HTR-8/SVneo (cell line): ENCODE results near the gene AGPS.
"Not testable (repeated sequence)": the region's sequence is repeated elsewhere in the genome, so short reads cannot be mapped to it uniquely, and the experiment has no call there.

ENCODE experiments used
- DNase-seq: peaks from one replicate; pipeline ENCODE4 v3.0.0; 2011; ENCODE audit warnings: low spot score, mixed read lengths; ENCODE audit not compliant: insufficient read length
- FAIRE-seq: peaks from 2 replicates; lab custom pipeline; 2011; peaks lifted over from hg19 to GRCh38; lab: Jason Lieb, UNC

Gene AGPS

DNA sequence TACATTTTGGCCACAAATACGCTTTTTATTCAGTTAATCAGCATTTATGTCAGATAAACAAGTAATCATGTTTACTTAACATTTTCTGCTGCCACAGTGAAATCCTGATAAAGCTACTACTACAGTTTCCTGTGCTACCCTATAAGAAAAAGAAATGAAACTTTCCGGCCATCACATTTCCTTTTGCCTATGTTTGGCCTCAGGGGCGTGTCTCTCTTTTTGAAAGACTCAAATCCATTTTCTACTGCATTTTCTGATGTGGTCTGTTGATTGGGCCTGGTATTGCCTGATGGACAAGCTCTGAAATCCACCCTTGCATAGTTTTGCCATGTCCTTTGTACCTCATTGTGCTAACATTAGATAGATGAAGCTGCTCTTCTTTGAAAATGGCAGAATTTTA is 152.6 kb downstream of the AGPS start:
- FAIRE-seq, result no peak
- DNase-seq, result no peak

GRCh38 chr2:177545981-177546585 is 153.5 kb downstream of the AGPS start:
- FAIRE-seq, result no peak

DNA sequence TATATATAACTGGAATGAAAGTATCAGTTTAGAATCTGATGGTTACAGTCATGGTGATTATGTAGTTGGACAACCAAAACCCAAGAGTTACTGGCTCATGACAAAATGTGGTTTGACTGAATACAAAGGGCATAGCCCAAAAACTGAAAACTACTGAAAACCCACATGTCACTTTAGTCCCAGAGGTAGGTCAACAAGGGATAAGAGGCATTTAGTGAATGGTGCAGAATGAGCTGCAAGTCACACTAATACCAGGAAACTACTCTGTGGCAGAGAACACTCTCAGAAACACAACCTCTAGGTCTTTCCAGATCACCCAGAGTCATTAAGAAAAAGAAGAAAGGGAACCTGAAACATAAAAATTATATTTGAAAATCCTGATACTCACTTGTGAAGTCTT is 154.5 kb downstream of the AGPS start:
- FAIRE-seq (no peak), DNase-seq (no peak)

More at GRCh38 chr2:177545981-177546585, 153.5 kb downstream of the AGPS start:
- no peak for DNase-seq

DNA sequence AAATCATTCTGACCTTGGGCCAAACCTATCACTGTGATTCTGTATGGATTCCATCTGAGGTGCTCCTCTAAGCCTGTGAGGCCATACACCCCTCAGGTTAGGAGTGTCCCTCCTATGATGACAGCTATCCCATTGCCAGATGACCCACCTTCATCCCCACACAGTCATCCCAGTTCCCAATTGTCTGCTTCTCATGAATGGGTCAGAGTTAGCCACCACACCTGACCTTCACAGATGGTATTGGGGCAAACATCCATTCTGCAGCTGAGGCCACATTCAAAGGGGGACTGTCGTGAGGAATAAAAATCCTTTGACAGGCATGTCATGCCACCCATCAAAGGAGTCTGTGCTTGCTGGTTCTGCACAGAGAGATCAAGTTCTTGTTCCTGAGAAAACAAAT is 155.2 kb downstream of the AGPS start:
- DNase-seq, result no peak
- no peak for FAIRE-seq

DNA sequence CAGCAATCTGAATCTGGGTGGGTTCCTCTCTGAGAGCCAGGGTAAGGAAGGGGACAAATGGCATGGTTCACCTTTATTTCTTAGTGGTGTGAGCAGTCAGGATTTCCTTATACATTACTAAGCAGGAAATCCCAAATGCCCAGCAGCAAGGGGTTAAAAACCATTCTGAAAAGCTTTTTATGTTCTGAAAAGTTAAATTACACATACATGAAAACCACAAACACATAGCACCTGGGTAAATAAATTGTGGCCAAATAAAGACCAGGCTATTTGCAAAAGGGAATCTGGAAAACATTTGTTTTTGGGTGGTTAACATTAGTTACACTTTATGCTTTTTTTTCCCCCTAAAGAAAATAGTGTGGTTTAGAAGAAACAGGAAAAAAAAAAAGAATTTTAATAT is 156.1 kb downstream of the AGPS start:
- DNase-seq (no peak), FAIRE-seq (no peak)

- no peak for FAIRE-seq
- DNase-seq, result no peak
Measured at GRCh38 chr2:177549171-177549570, 156.6 kb downstream of the AGPS start.

DNA sequence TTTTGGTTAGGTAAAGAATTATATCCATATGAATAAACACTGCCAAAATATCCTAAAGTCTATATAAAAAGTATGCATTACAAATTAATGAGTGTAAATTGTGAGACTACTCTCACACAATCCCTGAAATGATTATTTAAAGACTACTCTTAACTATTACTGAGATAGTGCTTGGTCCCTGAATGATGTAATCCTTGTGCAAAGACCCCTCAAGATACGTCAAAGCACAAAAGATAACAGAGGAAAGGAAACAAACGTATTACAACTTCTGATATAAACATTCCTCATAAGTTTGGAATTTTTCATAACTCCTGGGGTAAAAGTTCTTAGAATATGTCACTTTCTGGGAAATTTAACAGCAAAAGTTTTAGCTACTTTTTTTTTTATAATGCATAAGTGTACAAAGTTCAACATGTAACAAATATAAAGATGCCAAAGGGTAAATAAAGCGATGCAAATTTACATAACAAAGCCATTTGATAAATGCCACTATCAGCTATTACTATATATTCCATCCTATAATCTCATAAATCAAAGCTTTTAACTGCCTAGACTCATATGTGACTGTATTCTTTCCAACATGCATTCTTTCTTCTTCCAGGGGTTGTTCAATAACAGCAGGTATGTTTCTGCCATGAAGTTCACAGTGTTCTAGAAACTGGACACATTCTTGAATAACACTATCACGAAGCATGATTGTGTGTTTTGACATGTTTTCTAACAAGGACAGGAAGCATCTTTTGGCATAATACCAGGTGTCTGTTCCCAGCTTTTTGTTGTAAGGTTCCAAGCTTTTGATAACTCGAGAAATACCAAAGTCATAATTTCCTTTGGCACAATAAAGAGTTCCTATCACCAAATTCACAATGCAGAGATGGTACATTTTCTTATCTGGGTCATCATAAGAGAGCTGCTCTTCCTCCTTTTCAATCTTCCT is 158.0 kb downstream of the AGPS start:
- FAIRE-seq, result no peak

DNA sequence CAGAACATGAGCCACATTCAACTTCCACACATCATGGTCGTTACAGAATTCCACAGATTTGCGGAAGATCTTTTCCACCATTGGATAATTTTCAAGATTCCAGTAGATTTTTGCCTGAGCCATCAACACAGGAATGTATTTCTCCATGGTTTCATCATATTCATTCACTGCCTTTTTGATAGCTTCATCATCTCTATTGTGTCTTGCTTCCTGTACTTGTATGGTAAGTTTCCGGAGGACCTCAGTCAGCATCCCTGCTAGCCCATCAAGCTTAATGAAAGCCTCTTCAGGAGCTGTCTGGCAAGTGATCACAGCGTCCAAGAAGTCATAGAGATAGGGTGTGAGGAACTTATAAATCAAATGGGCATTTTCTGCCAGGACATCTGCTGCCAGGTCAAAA is 158.8 kb downstream of the AGPS start:
- FAIRE-seq, DNase-seq: not testable (repeated sequence)

More for the DNA sequence above, 158.0 kb downstream of the AGPS start:
- no peak for DNase-seq

DNA sequence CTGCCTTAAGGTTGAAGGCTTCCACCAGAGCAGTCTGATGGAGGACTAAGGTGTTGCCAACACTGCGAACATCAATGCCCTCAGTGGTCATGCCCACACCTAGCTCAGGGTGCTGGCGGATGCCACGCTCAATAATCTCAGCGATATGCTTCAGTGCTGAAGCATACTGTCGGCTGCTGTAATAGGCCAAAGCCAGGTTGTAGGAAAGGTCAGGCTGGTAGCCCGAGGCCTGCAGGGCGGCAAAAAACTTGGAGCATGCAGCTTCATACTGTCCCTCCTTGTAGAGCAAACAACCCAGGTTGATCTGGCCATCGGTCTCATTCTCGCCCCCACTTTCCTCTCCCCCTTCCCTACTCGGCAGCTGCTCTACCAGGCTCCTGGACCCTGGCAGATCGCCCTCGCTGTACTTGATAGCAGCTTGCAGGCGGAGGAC is 159.4 kb downstream of the AGPS start:
- DNase-seq, result no peak

GRCh38 chr2:177552422-177553175 is 160.0 kb downstream of the AGPS start:
- DNase-seq (peak; percentile 90), FAIRE-seq (peak; percentile 69)

More for the DNA sequence above, 159.4 kb downstream of the AGPS start:
- FAIRE-seq, result no peak

DNA sequence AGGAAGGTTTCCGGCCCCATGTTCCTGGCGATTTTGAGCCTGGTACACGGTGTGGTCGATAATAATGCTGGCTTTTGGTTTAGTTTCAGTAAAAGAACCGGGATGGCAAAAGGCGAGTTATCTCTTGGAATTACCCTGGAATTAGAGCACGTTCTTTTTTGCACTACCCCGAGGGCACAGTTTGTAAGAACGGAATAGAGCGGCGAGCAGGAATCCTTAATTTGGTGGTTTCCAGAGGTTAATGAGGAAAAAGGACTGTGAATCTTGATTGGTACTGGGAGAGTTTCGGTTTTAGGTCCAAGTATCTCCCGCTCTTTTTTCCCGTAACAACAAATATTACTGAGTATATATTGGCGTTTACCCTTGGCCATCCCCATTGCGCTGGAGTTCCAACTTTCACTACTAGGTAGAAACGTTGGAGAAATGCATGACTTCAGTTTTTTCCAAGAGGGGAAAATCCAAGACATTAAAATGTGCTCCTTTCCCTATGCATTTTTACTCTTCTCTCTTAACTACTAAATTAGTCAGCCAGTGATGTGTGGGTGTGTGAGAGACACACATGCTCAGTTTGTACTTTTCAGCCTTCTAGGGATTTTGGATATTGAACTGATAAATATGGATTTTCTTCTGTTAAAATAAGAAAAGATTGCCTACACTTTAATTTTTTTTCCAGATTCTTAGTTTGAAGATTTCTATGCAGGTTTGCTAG is 160.8 kb downstream of the AGPS start:
- DNase-seq (no peak), FAIRE-seq (no peak)

DNA sequence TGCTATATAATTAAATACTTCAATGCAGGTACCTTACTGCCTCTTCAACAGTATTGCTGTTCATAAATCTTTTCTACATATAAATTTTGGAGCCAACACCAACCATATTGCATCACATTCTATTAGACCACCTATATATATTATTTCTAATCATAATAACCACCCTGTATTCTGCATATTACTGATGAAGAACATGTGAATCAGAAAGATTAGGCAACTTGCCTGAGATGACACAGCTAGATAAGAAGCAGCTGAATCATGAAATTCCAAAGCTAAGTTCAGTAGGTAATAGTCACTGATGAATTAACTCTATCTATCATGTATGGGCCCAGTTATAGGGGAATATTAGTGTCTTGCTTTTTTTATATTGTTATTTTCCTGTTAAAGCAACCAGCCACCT is 161.8 kb downstream of the AGPS start:
- FAIRE-seq, result no peak
- no peak for DNase-seq

GRCh38 chr2:177556153-177556552 is 163.6 kb downstream of the AGPS start:
- FAIRE-seq (no peak), DNase-seq (no peak)

- FAIRE-seq, result no peak
- no peak for DNase-seq
Measured at GRCh38 chr2:177557794-177558193, 165.2 kb downstream of the AGPS start.

DNA sequence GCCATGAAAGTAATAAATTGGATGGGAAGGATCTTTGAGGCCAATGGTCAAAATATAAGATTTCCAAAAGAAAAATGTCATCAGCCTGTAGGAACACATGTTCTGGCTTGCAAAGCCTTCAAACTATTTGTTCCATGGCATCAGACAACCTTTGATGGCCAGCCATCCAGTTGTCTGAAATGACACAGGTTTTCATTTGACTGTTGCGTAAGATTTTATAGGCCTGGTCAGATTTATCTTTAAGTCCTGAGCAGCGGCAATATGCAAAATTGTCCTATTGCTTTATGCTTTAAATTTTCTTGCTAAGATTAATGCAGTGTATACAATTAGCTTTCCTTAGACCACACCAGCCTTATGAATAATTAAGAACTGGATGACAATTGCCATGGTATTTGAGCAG is 167.1 kb downstream of the AGPS start:
- FAIRE-seq (no peak), DNase-seq (no peak)

DNA sequence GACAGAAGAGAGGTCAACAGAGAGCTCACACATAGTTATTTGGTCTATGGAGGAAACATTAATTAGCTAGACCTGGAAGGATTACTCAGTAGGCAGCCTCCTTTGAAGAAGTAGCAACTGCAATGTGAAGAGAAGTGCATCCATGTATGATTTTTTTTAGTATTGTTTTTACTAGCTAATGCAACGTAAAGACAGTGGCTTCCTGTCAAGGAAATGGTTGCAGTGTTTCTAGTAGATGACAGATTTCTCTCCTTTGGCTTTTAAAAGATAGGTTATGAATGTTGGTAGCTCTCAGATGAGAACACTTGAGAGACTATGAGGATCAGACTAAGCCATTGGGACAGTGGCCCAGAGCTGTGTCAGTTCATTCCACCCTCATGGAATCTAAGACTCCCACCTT is 175.8 kb downstream of the AGPS start:
- DNase-seq (no peak), FAIRE-seq (no peak)

DNA sequence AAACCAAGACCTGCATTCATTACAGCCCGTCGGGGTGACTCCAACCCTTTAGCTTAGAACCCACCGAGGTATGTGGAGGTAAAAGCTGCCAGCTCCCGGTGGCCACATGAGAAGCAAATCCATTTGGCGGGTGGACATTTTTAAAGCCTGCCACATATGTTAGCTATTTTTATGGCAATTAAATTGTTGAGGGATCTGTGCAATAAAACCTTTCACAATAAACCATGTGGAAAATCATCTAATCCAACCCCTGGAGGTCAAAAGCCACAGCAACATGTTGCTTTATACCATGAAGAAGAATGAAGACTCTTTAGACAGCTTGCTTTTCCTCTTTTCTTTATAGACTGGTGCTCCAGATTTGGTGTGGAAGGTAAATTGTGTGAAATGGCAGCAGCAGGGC is 176.3 kb downstream of the AGPS start:
- no peak for FAIRE-seq
- DNase-seq, result no peak

DNA sequence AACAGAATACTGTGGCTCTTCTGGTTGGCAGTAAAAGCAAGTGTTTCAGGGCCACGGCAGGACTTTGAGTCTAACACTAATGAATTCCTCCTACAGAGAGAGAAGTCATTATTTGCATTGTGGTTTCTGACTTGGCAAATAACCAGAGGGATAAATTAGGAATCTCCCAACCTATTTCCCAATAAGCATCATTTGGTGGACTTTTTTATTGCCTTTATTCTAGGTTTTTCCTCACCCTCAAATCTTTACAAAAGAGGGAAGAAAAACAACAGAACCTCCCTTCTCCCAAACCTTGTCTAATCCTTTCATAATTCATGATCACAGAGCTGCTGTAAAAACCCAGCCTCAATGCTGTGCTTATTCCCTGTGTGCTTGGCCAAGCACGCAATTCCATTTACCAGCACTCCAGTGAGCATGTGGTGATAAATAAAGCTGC is 179.7 kb downstream of the AGPS start:
- DNase-seq (no peak), FAIRE-seq (no peak)

DNA sequence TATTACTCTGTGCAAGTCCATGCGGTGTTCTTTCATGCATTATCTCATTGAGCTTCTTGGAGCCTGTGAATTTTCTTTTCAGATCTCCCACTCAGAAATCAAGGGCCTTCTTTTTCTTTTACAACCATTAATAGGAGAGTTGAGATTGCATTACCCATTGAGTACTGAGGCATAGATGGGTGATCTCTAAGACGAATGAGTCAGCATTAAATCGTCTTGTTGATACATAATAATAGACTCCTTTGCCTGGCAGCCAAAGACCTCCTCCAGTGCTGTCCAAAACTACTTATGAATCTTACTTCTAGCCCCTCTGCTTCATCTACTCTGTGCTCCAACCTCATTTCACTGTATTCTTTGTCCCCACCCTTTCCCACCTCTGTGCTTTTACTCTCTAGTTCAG is 180.5 kb downstream of the AGPS start:
- DNase-seq (no peak), FAIRE-seq (no peak)

DNA sequence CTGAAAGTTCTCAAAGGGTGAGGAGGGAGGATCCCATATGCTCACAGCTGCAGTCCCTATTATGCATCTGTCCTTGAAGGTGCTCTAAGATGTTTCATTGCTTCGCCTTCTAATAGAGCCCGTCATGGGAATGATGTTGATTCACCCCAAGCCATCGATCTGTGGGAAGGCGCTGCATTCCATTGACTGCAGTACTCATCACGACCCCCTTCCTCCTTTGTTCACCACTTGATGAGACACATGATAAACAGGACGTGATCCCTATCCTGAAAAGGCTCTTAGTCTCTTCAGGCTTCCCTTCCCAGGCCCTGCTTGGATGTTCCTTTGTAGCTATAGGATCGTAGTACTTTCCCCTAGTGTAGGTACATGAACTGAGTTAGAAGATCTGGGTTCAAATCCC is 181.8 kb downstream of the AGPS start:
- FAIRE-seq (no peak), DNase-seq (no peak)
